GM12878 (cell line): ENCODE results near the gene MYLK3. TPM values are rescaled to one million over a fixed set of nuclear protein-coding genes. Genes with fewer than 3 reads are reported as not detected.

ENCODE experiments used
- ATAC-seq: fragments of 200-7000 bp; cut with Tn5 transposase; 3 replicates; pipeline ENCODE4 v1.9.1; 2020; ENCODE audit warnings: mild to moderate bottlenecking, moderate library complexity
- BruUV-seq: library from RNA; stranded (reverse); fragments of 400-500 nt; replicated peaks from 2 replicates; lab custom pipeline; 2021; lab: Mats Ljungman, UMichigan
- CTCF ChIA-PET: fragments of 300-600 bp; sonication (Branson Sonifier 250); formaldehyde crosslinking; extraction: SDS; loops from one replicate; lab custom pipeline; 2021; ENCODE audit warnings: inconsistent platforms; lab: Yijun Ruan, JAX
- POLR2A ChIA-PET: fragments of 350-600 bp; formaldehyde crosslinking; extraction: SDS; loops from one replicate; lab custom pipeline; 2021; ENCODE audit warnings: inconsistent platforms; lab: Charles Lee
- RAD21 ChIA-PET: fragments of 300-600 bp; sonication (Branson Sonifier 250); formaldehyde crosslinking; loops from one replicate; lab custom pipeline; 2023; ENCODE audit warnings: antibody characterized with exemption; ENCODE audit not compliant: unreplicated experiment; lab: Charles Lee
- SMC1A ChIA-PET: fragments of 300-600 bp; sonication (Branson Sonifier 250); formaldehyde crosslinking; loops from one replicate; lab custom pipeline; 2023; ENCODE audit not compliant: unreplicated experiment, uncharacterized antibody; lab: Charles Lee
- DNase-seq: peaks from one replicate; pipeline ENCODE4 v3.0.0-alpha.2; 2011; ENCODE audit warnings: low read depth, low spot score
- FAIRE-seq: peaks from 3 replicates; lab custom pipeline; 2011; peaks lifted over from hg19 to GRCh38; lab: Jason Lieb, UNC
- H2AFZ ChIP-seq: 2 replicates; pipeline ENCODE4 v1.6.0; 2011; ENCODE audit warnings: low read depth, low read length, control low read depth; ENCODE audit not compliant: control insufficient read depth
- H3K27ac ChIP-seq: 2 replicates; pipeline ENCODE4 v1.5.1; 2011; ENCODE audit warnings: control low read depth; ENCODE audit not compliant: control insufficient read depth, insufficient read depth
- H3K27me3 ChIP-seq, 2 experiments: replicated peaks in 1 of 2; 2 replicates each; pipeline versions ENCODE4 v1.6.0 to v1.6.1; 2011; ENCODE audit warnings: low read length in 1 of 2; ENCODE audit not compliant: control insufficient read depth in 2 of 2, insufficient read depth in 2 of 2
- H3K36me3 ChIP-seq, 2 experiments: 2 replicates each; pipeline ENCODE4 v1.5.1; 2011; ENCODE audit warnings: low read length in 1 of 2; ENCODE audit not compliant: control insufficient read depth in 2 of 2, insufficient read depth in 2 of 2
- H3K4me1 ChIP-seq: 2 replicates; pipeline ENCODE4 v1.6.1; 2011; ENCODE audit warnings: mild to moderate bottlenecking, low read length, moderate library complexity, mixed read lengths; ENCODE audit not compliant: control insufficient read depth, insufficient read depth
- H3K4me2 ChIP-seq: 2 replicates; pipeline ENCODE4 v1.6.0; 2011; ENCODE audit warnings: control low read depth; ENCODE audit not compliant: control insufficient read depth, insufficient read depth
- H3K4me3 ChIP-seq: fragments of 200-600 bp; sonication (generic); 2 replicates; pipeline ENCODE4 v1.5.1; 2016
- H3K79me2 ChIP-seq: 2 replicates; pipeline ENCODE4 v1.6.0; 2011; ENCODE audit warnings: low read length; ENCODE audit not compliant: control insufficient read depth, insufficient read depth
- H3K9ac ChIP-seq: 2 replicates; pipeline ENCODE4 v1.8.0; 2011; ENCODE audit warnings: low read length, control low read depth, mixed read lengths; ENCODE audit not compliant: control insufficient read depth, insufficient read depth
- H3K9me3 ChIP-seq: replicated peaks from 3 replicates; pipeline ENCODE4 v1.5.1; 2011; ENCODE audit warnings: mild to moderate bottlenecking, low read length; ENCODE audit not compliant: control insufficient read depth, insufficient read depth
- H4K20me1 ChIP-seq: 2 replicates; pipeline ENCODE4 v1.6.0; 2011; ENCODE audit not compliant: control insufficient read depth, insufficient read depth
- HSF1 ChIP-seq: fragments of 150-350 bp; IDR thresholded peaks from 2 replicates; pipeline ENCODE4 v1.6.1; 2014; ENCODE audit warnings: mild to moderate bottlenecking, low read depth, low read length
- IRF4 ChIP-seq: IDR thresholded peaks from 2 replicates; pipeline ENCODE4 v1.6.1; 2011; ENCODE audit warnings: low read depth, low read length
- MTA3 ChIP-seq: IDR thresholded peaks from 2 replicates; pipeline ENCODE4 v1.6.1; 2012; ENCODE audit warnings: low read length, inconsistent platforms, borderline replicate concordance
- POLR2AphosphoS2 ChIP-seq: IDR thresholded peaks from 2 replicates; pipeline ENCODE4 v1.6.1; 2011; ENCODE audit warnings: low read depth, mild to moderate bottlenecking, low read length, improper control_type of control experiment, moderate library complexity
- POU2F2 ChIP-seq: IDR thresholded peaks from 3 replicates; pipeline ENCODE4 v1.6.1; 2011; ENCODE audit warnings: low read depth, mild to moderate bottlenecking, low read length, borderline replicate concordance
- RAD51 ChIP-seq: fragments of 450-650 bp; IDR thresholded peaks from 2 replicates; pipeline ENCODE4 v1.6.1; 2016; ENCODE audit warnings: moderate library complexity, mild to moderate bottlenecking, inconsistent platforms
- RUNX3 ChIP-seq: IDR thresholded peaks from 2 replicates; pipeline ENCODE4 v1.6.1; 2012; ENCODE audit warnings: low read length, inconsistent platforms
- USF2 ChIP-seq: IDR thresholded peaks from 2 replicates; pipeline ENCODE4 v1.6.1; 2011; ENCODE audit warnings: low read depth, low read length, improper control_type of control experiment, borderline replicate concordance
- WGBS: methylation state at CpG from one replicate; pipeline ENCODE4 v1.1.6; 2016; ENCODE audit warnings: low lambda C conversion rate; ENCODE audit not compliant: insufficient replicate concordance, insufficient coverage; ENCODE audit errors: missing lambda C conversion rate; 5-methylcytosine and 5-hydroxymethylcytosine counted together
- in situ Hi-C: fragments of 300-500 bp; cut with MboI; formaldehyde crosslinking; loops from 9 replicates; pipeline ENCODE4 v1.14.3; 2018; ENCODE audit warnings: mixed read lengths
- intact Hi-C: fragments of 100-400 bp; cut with micrococcal nuclease; formaldehyde crosslinking; loops from one replicate; pipeline ENCODE4 v1.14.2; 2022; ENCODE audit not compliant: unreplicated experiment
- polyA plus RNA-seq, 11 experiments: library from polyadenylated mRNA; depleted of rRNA in 4 of 11; unstranded in 6 of 11; stranded (reverse) in 5 of 11; fragments of >200 nt; fragmentation: Nextera tagmentation in 4 of 11; fragmentation: Illumina TruSeq in 1 of 11; extraction: Ambion mirVana in 4 of 11; extraction: Trizol in 1 of 11; gene quantifications; 1 replicate in 1 of 11; 2 replicates in 10 of 11; pipeline versions ENCODE4 v1.2.1 to v1.2.3, GENCODE V29; 2011 to 2016; ENCODE audit warnings: inconsistent platforms in 2 of 11, missing spikeins in 2 of 11, low read depth in 1 of 11
- total RNA-seq, 4 experiments: library from RNA; depleted of rRNA in 3 of 4; stranded (reverse); fragments of >200 nt in 3 of 4; fragmentation: Illumina TruSeq in 1 of 4; extraction: Trizol in 1 of 4; gene quantifications; 2 replicates each; pipeline versions ENCODE4 v1.2.1 to v1.2.3, GENCODE V29; 2013 to 2021
- TF ChIP-seq, protein P1 (sequence below): fragments of 450-650 bp; IDR thresholded peaks from 2 replicates; pipeline ENCODE4 v1.6.1; 2016; ENCODE audit warnings: mild to moderate bottlenecking

MYLK3 gene
- total and polyA plus RNA-seq, 10 of the 15 experiments (the other 5 are each of a cell fraction or from before 2014, with no cell fraction given) = 0.02 to 0.46 (median 0.17) TPM

DNA sequence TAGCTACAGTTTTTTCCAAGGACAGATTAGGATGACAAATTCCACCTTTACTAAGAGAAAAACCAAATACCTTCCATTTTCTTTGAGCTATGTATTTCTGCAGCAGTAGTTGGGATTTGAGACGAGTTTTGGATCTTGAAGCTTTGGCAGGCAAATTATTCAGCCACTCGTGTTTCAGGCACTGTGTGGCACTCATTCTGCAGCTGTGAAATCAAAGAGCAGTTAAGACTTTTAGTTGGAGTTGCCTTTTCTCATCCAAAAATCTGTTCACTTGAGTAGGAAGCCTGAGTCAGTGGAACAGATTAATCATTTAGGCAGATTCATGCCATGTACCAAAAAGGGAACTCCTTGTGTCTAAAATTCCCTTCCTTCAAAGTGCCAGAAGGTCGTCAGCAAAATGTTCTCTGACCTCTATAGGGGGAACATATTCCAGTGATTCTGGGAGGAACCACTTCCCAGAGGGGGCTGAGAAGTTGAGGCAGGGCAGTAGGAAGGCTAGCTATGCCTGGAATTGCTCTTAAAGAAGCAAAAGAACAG, 38.6 kb downstream of the MYLK3 start:
- Histone ChIP-seq H3K4me3 (no peak overlapping the region), H4K20me1 (no peaks in the 10 kb centered on the region), H3K9me3 (no peaks in the 10 kb centered on the region), H3K9ac (no peak overlapping the region), H3K4me2 (no peak overlapping the region), H3K4me1 (peaks cover 10% of the 10 kb centered on the region), H2AFZ (no peak overlapping the region), H3K36me3 (no peaks in the 10 kb centered on the region), H3K79me2 (no peaks in the 10 kb centered on the region), H3K27me3 (no peaks in the 10 kb centered on the region), H3K27ac (no peak overlapping the region)
- DNase-seq (no peak), ATAC-seq (no peak), FAIRE-seq (no peak)
- TF ChIP-seq IRF4 = no peak
- TF ChIP-seq USF2 = no peak
- TF ChIP-seq, protein P1, sequence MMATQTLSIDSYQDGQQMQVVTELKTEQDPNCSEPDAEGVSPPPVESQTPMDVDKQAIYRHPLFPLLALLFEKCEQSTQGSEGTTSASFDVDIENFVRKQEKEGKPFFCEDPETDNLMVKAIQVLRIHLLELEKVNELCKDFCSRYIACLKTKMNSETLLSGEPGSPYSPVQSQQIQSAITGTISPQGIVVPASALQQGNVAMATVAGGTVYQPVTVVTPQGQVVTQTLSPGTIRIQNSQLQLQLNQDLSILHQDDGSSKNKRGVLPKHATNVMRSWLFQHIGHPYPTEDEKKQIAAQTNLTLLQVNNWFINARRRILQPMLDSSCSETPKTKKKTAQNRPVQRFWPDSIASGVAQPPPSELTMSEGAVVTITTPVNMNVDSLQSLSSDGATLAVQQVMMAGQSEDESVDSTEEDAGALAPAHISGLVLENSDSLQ = no peak
- no peak for TF ChIP-seq POLR2AphosphoS2
- no peak for TF ChIP-seq RUNX3
- no peak for TF ChIP-seq RAD51
- TF ChIP-seq POU2F2 = no peak
- no peak for TF ChIP-seq MTA3
- no peak for TF ChIP-seq HSF1
- intact Hi-C loops (no loop called here), in situ Hi-C loops (no loop called here)
- ChIA-PET POLR2A (interaction anchor here (0.5 to 0.6 kb wide), 3 partner anchors 23 to 118 kb away, joined by 3 read pairs; no protein-coding TSS in a partner anchor), SMC1A (interaction anchor here (0.6 to 2.2 kb wide), 3 partner anchors 17 to 145 kb away, joined by 3 to 11 read pairs (median 5); no protein-coding TSS in a partner anchor), RAD21 (no interaction called here), CTCF (interaction anchor here (1.2 to 1.5 kb wide), 2 partner anchors 36 to 145 kb away, joined by 3 to 6 read pairs; no protein-coding TSS in a partner anchor)
- 32% methylated on average over 3 of the region's 3 CpGs for WGBS
- no TSS peak for BruUV-seq
